Choroid plexus epithelial cell (primary cell): ENCODE measurements around the gene NALCN.

ENCODE experiments used
- DNase-seq: peaks from one replicate; pipeline ENCODE4 v3.0.0-alpha.2; 2010; ENCODE audit warnings: low read depth
- H3K4me3 ChIP-seq: 2 replicates; pipeline ENCODE4 v1.5.1; 2011; ENCODE audit warnings: low read depth, mild to moderate bottlenecking, control low read depth, low read length, moderate library complexity
- TF ChIP-seq, protein P1 (sequence below): conservative IDR thresholded peaks from 2 replicates; pipeline ENCODE4 v1.5.1; 2011; ENCODE audit warnings: low read depth, mild to moderate bottlenecking, control low read depth, inconsistent platforms, low read length, moderate library complexity

NALCN gene

GRCh38 chr13:101346942-101347728 lies 69.2 kb downstream of the NALCN start:
- peak; percentile 52 for DNase-seq
- no peak overlapping the region for H3K4me3 ChIP-seq
- TF ChIP-seq, protein P1, sequence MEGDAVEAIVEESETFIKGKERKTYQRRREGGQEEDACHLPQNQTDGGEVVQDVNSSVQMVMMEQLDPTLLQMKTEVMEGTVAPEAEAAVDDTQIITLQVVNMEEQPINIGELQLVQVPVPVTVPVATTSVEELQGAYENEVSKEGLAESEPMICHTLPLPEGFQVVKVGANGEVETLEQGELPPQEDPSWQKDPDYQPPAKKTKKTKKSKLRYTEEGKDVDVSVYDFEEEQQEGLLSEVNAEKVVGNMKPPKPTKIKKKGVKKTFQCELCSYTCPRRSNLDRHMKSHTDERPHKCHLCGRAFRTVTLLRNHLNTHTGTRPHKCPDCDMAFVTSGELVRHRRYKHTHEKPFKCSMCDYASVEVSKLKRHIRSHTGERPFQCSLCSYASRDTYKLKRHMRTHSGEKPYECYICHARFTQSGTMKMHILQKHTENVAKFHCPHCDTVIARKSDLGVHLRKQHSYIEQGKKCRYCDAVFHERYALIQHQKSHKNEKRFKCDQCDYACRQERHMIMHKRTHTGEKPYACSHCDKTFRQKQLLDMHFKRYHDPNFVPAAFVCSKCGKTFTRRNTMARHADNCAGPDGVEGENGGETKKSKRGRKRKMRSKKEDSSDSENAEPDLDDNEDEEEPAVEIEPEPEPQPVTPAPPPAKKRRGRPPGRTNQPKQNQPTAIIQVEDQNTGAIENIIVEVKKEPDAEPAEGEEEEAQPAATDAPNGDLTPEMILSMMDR = no peak

GRCh38 chr13:101346161-101346560 lies 70.1 kb downstream of the NALCN start:
- no peak for DNase-seq
- TF ChIP-seq, protein P1 = no peak
- no peak overlapping the region for H3K4me3 ChIP-seq

DNA sequence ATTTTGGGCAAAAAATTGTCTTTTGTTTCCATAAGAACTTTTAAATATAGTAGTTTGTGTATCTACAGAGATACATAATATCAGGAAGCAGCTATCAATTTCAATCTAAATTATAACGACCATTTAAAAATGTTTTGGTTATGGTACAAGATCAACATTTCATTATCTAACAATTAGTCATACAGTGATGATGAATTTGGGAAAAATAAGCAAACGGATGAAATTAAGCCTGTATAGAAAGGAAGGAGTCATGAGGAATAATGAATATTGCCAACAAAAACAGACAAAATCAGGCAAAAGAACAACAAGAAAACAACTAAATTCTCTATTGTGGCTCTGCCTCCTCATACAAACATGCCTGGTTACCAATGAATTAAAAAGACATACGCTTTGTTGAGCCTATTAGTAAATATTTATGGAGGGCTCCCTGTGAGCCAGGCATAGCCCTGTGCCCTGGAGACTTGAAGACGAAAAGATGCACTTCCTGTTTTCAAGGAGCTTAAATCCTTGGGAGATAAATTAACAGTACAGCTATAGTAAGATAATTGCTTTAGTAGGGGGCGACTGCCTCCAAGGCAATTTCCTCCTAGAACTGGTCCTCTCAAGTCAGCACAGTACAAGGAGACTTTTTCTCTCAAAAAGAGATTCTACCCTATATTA lies 73.0 kb downstream of the NALCN start:
- TF ChIP-seq, protein P1 = no peak
- DNase-seq = peak; percentile 20
- no peak overlapping the region for H3K4me3 ChIP-seq

GRCh38 chr13:101341464-101341863 lies 74.8 kb downstream of the NALCN start:
- TF ChIP-seq, protein P1 = no peak
- no peak overlapping the region for H3K4me3 ChIP-seq
- no peak for DNase-seq

DNA sequence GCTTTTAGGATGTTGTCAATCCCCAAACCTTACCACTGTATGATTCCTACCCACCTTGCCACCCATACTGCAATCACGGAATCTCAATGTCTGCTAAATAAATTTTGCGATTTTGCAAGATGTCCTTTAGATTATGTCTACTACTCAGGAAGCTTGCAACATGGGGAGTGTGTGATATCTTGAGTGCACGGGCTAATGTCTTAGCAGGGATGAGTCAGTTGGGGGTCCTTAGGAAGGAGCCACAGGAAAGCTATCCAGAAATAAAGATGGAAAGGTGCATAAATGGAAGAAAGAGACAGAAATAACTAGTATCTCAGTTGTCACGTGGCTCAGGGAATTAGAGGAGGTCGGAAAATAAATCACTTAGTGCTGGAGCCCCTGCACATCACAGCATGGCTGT lies 77.1 kb downstream of the NALCN start:
- DNase-seq = no peak
- TF ChIP-seq, protein P1 = no peak
- no peak overlapping the region for H3K4me3 ChIP-seq

GRCh38 chr13:101332583-101332982 lies 83.7 kb downstream of the NALCN start:
- no peak overlapping the region for H3K4me3 ChIP-seq
- TF ChIP-seq, protein P1 = no peak
- DNase-seq = no peak
